Left ventricle myocardium inferior (tissue), 1 donor: ENCODE measurements around the gene FOXD3. TPM values are rescaled to one million over a fixed set of nuclear protein-coding genes. Genes with fewer than 3 reads are reported as not detected.
"Not testable (repeated sequence)": the region's sequence is repeated elsewhere in the genome, so short reads cannot be mapped to it uniquely, and the experiment has no call there.

Experiments used
- DNase-seq: peaks from one replicate; pipeline ENCODE4 v3.0.0-alpha.2; 2020
- H3K27ac ChIP-seq: fragments of 200-600 bp; replicated peaks from 2 replicates; pipeline ENCODE4 v1.8.0; 2021
- H3K27me3 ChIP-seq: fragments of 200-600 bp; 2 replicates; pipeline ENCODE4 v1.8.0; 2021; ENCODE audit warnings: low read depth
- H3K36me3 ChIP-seq: fragments of 200-600 bp; 2 replicates; pipeline ENCODE4 v1.8.0; 2021
- H3K4me1 ChIP-seq: fragments of 200-600 bp; 2 replicates; pipeline ENCODE4 v1.8.0; 2021
- H3K4me3 ChIP-seq: fragments of 200-600 bp; 2 replicates; pipeline ENCODE4 v1.8.0; 2021; ENCODE audit warnings: mild to moderate bottlenecking, moderate library complexity
- H3K9me3 ChIP-seq: fragments of 200-600 bp; replicated peaks from 2 replicates; pipeline ENCODE4 v1.8.0; 2021
- CTCF ChIP-seq: fragments of 200-600 bp; IDR thresholded peaks from 2 replicates; pipeline ENCODE4 v1.8.0; 2021; ENCODE audit warnings: antibody characterized with exemption, mild to moderate bottlenecking, borderline replicate concordance
- intact Hi-C: fragments of 100-400 bp; cut with micrococcal nuclease; formaldehyde crosslinking; loops from one replicate; pipeline ENCODE4 v1.11.0; 2022
- total RNA-seq: library from RNA; stranded (reverse); fragmentation: NEBNext Ultra II Directional; extraction: Animal tissue kit (Norgen Biotek cat#: 25700); gene quantifications from one replicate; pipeline ENCODE4 v1.2.1, GENCODE V29; 2021
- donor health status: DM: no; HTN: yes; CAD: no; lungs with severe emphysema.

Gene FOXD3
- total RNA-seq, 1 donor from 2014 or later = 0.11 TPM

GRCh38 chr1:63330331-63330916 is 8.1 kb downstream of the FOXD3 start:
- DNase-seq = no peak
- peaks cover 14% of the 10 kb centered on the region for H3K4me1 ChIP-seq
- no peak overlapping the region for H3K27ac ChIP-seq
- no peaks in the 10 kb centered on the region for H3K9me3 ChIP-seq
- intact Hi-C loops = no loop called here
- H3K4me3 ChIP-seq = peak overlapping the region; percentile 15
- H3K36me3 ChIP-seq = no peaks in the 10 kb centered on the region
- peaks cover 100% of the 10 kb centered on the region for H3K27me3 ChIP-seq
- no peak for TF ChIP-seq CTCF

GRCh38 chr1:63342402-63342801 is 20.0 kb downstream of the FOXD3 start:
- H3K9me3 ChIP-seq = no peaks in the 10 kb centered on the region
- no peaks in the 10 kb centered on the region for H3K36me3 ChIP-seq
- H3K4me1 ChIP-seq = no peaks in the 10 kb centered on the region
- intact Hi-C loops = no loop called here
- no peak overlapping the region for H3K27ac ChIP-seq
- TF ChIP-seq CTCF = no peak
- H3K4me3 ChIP-seq = no peak overlapping the region
- H3K27me3 ChIP-seq = peaks cover 93% of the 10 kb centered on the region
- no peak for DNase-seq

- no peak for DNase-seq
- Histone ChIP-seq H3K4me1 (no peaks in the 10 kb centered on the region), H3K27me3 (peaks cover 89% of the 10 kb centered on the region)
Measured at GRCh38 chr1:63343922-63344321, 21.6 kb downstream of the FOXD3 start.

GRCh38 chr1:63350320-63350719 is 28.0 kb downstream of the FOXD3 start:
- H3K4me3 ChIP-seq = no peak overlapping the region
- intact Hi-C loops = no loop called here
- no peaks in the 10 kb centered on the region for H3K4me1 ChIP-seq
- H3K27me3 ChIP-seq = peaks cover 79% of the 10 kb centered on the region
- no peaks in the 10 kb centered on the region for H3K36me3 ChIP-seq
- no peaks in the 10 kb centered on the region for H3K9me3 ChIP-seq
- DNase-seq = no peak
- TF ChIP-seq CTCF = no peak
- H3K27ac ChIP-seq = no peak overlapping the region

More at GRCh38 chr1:63343922-63344321, 21.6 kb downstream of the FOXD3 start:
- Histone ChIP-seq H3K9me3 (no peaks in the 10 kb centered on the region), H3K4me3 (no peak overlapping the region), H3K27ac (no peak overlapping the region), H3K36me3 (no peaks in the 10 kb centered on the region)
- TF ChIP-seq CTCF = no peak
- intact Hi-C loops = no loop called here

- Histone ChIP-seq H3K36me3 (no peaks in the 10 kb centered on the region), H3K4me1 (no peaks in the 10 kb centered on the region), H3K4me3 (no peak overlapping the region), H3K27ac (no peak overlapping the region), H3K27me3 (peaks cover 70% of the 10 kb centered on the region), H3K9me3 (no peaks in the 10 kb centered on the region)
- intact Hi-C loops = no loop called here
- no peak for DNase-seq
- TF ChIP-seq CTCF = no peak
Measured at GRCh38 chr1:63352736-63353135, 30.4 kb downstream of the FOXD3 start.

- H3K27me3 ChIP-seq = peaks cover 89% of the 10 kb centered on the region
- intact Hi-C loops, H3K4me1 ChIP-seq: not testable (repeated sequence)
Measured at GRCh38 chr1:63356234-63356633, 33.9 kb downstream of the FOXD3 start.

More at GRCh38 chr1:63356234-63356633, 33.9 kb downstream of the FOXD3 start:
- H3K9me3 ChIP-seq, H3K36me3 ChIP-seq, H3K27ac ChIP-seq, H3K4me3 ChIP-seq, DNase-seq: not testable (repeated sequence)
